ENCODE measurements around the gene TMEM30B. TPM values are rescaled to one million over a fixed set of nuclear protein-coding genes. Genes with fewer than 3 reads are reported as not detected.
A peak's percentile ranks its signal among the peaks of the same experiment; 100 is the strongest.

TMEM30B gene
- polyA plus RNA-seq, 1 donor = 36.6 TPM

- Histone ChIP-seq H3K4me1 (ENCODE audit: control insufficient read depth, insufficient read depth, low read length) (no peaks in the 10 kb centered on the region), H3K36me3 (ENCODE audit: control insufficient read depth, insufficient read depth, low read length) (no peaks in the 10 kb centered on the region), H3K4me3 (ENCODE audit: low read length) (no peak overlapping the region), H3K27me3 (ENCODE audit: control insufficient read depth, insufficient read depth, low read length) (no peaks in the 10 kb centered on the region), H3K27ac (ENCODE audit: low read length) (no peak overlapping the region), H3K9me3 (ENCODE audit: control insufficient read depth, low read depth, low read length) (peaks cover 6% of the 10 kb centered on the region)
- WGBS (ENCODE audit: insufficient coverage, low lambda C conversion rate) = no CpG with 5 or more reads among the region's 7 CpGs
- DNase-seq = no peak
Observed at GRCh38 chr14:61300754-61301153, 19.6 kb upstream of the TMEM30B start.

- WGBS (ENCODE audit: insufficient coverage, low lambda C conversion rate) = 47% methylated on average over 2 of the region's 2 CpGs
- no peak overlapping the region for H3K27ac ChIP-seq (ENCODE audit: low read length)
Observed at GRCh38 chr14:61300209-61300608, 19.1 kb upstream of the TMEM30B start.

GRCh38 chr14:61298824-61299223, 17.7 kb upstream of the TMEM30B start:
- WGBS (ENCODE audit: insufficient coverage, low lambda C conversion rate) = no CpG with 5 or more reads among the region's 3 CpGs
- DNase-seq = peak in 1 of 2 donors; percentile 66

More at GRCh38 chr14:61300209-61300608, 19.1 kb upstream of the TMEM30B start:
- DNase-seq = no peak
- H3K27me3 ChIP-seq (ENCODE audit: control insufficient read depth, insufficient read depth, low read length) = no peaks in the 10 kb centered on the region
- no peaks in the 10 kb centered on the region for H3K36me3 ChIP-seq (ENCODE audit: control insufficient read depth, insufficient read depth, low read length)
- H3K4me3 ChIP-seq (ENCODE audit: low read length) = no peak overlapping the region
- no peaks in the 10 kb centered on the region for H3K4me1 ChIP-seq (ENCODE audit: control insufficient read depth, insufficient read depth, low read length)
- peaks cover 6% of the 10 kb centered on the region for H3K9me3 ChIP-seq (ENCODE audit: control insufficient read depth, low read depth, low read length)

GRCh38 chr14:61297581-61297980, 16.4 kb upstream of the TMEM30B start:
- DNase-seq = no peak
- WGBS (ENCODE audit: insufficient coverage, low lambda C conversion rate) = 83% methylated on average over 1 of the region's 6 CpGs

More at GRCh38 chr14:61298824-61299223, 17.7 kb upstream of the TMEM30B start:
- H3K4me3 ChIP-seq (ENCODE audit: low read length) = no peak overlapping the region
- H3K9me3 ChIP-seq (ENCODE audit: control insufficient read depth, low read depth, low read length) = no peaks in the 10 kb centered on the region
- H3K36me3 ChIP-seq (ENCODE audit: control insufficient read depth, insufficient read depth, low read length) = no peaks in the 10 kb centered on the region
- H3K27ac ChIP-seq (ENCODE audit: low read length) = no peak overlapping the region
- H3K4me1 ChIP-seq (ENCODE audit: control insufficient read depth, insufficient read depth, low read length) = no peaks in the 10 kb centered on the region
- H3K27me3 ChIP-seq (ENCODE audit: control insufficient read depth, insufficient read depth, low read length) = no peaks in the 10 kb centered on the region

GRCh38 chr14:61296719-61297502, 15.8 kb upstream of the TMEM30B start:
- H3K4me1 ChIP-seq (ENCODE audit: control insufficient read depth, insufficient read depth, low read length) = no peaks in the 10 kb centered on the region
- H3K36me3 ChIP-seq (ENCODE audit: control insufficient read depth, insufficient read depth, low read length) = no peaks in the 10 kb centered on the region
- no peak overlapping the region for H3K4me3 ChIP-seq (ENCODE audit: low read length)
- H3K9me3 ChIP-seq (ENCODE audit: control insufficient read depth, low read depth, low read length) = no peaks in the 10 kb centered on the region
- WGBS (ENCODE audit: insufficient coverage, low lambda C conversion rate) = 0% methylated on average over 1 of the region's 2 CpGs
- DNase-seq = no peak
- no peak overlapping the region for H3K27ac ChIP-seq (ENCODE audit: low read length)
- no peaks in the 10 kb centered on the region for H3K27me3 ChIP-seq (ENCODE audit: control insufficient read depth, insufficient read depth, low read length)

More at GRCh38 chr14:61297581-61297980, 16.4 kb upstream of the TMEM30B start:
- Histone ChIP-seq H3K27ac (ENCODE audit: low read length) (no peak overlapping the region), H3K27me3 (ENCODE audit: control insufficient read depth, insufficient read depth, low read length) (no peaks in the 10 kb centered on the region), H3K4me1 (ENCODE audit: control insufficient read depth, insufficient read depth, low read length) (no peaks in the 10 kb centered on the region), H3K9me3 (ENCODE audit: control insufficient read depth, low read depth, low read length) (no peaks in the 10 kb centered on the region), H3K4me3 (ENCODE audit: low read length) (no peak overlapping the region), H3K36me3 (ENCODE audit: control insufficient read depth, insufficient read depth, low read length) (no peaks in the 10 kb centered on the region)

GRCh38 chr14:61296151-61296550, 15.0 kb upstream of the TMEM30B start:
- Histone ChIP-seq H3K27me3 (ENCODE audit: control insufficient read depth, insufficient read depth, low read length) (no peaks in the 10 kb centered on the region), H3K9me3 (ENCODE audit: control insufficient read depth, low read depth, low read length) (no peaks in the 10 kb centered on the region), H3K27ac (ENCODE audit: low read length) (no peak overlapping the region), H3K36me3 (ENCODE audit: control insufficient read depth, insufficient read depth, low read length) (no peaks in the 10 kb centered on the region), H3K4me1 (ENCODE audit: control insufficient read depth, insufficient read depth, low read length) (no peaks in the 10 kb centered on the region), H3K4me3 (ENCODE audit: low read length) (no peak overlapping the region)
- no peak for DNase-seq
- no CpG with 5 or more reads among the region's 3 CpGs for WGBS (ENCODE audit: insufficient coverage, low lambda C conversion rate)

- no CpG with 5 or more reads among the region's 1 CpG for WGBS (ENCODE audit: insufficient coverage, low lambda C conversion rate)
Observed at GRCh38 chr14:61290701-61291100, 9.6 kb upstream of the TMEM30B start.

GRCh38 chr14:61288720-61289119, 7.6 kb upstream of the TMEM30B start:
- Histone ChIP-seq H3K4me1 (ENCODE audit: control insufficient read depth, insufficient read depth, low read length) (peaks cover 5% of the 10 kb centered on the region), H3K27ac (ENCODE audit: low read length) (no peak overlapping the region), H3K27me3 (ENCODE audit: control insufficient read depth, insufficient read depth, low read length) (no peaks in the 10 kb centered on the region), H3K36me3 (ENCODE audit: control insufficient read depth, insufficient read depth, low read length) (no peaks in the 10 kb centered on the region), H3K4me3 (ENCODE audit: low read length) (no peak overlapping the region), H3K9me3 (ENCODE audit: control insufficient read depth, low read depth, low read length) (no peaks in the 10 kb centered on the region)
- WGBS (ENCODE audit: insufficient coverage, low lambda C conversion rate) = no CpG with 5 or more reads among the region's 3 CpGs
- no peak for DNase-seq

More at GRCh38 chr14:61290701-61291100, 9.6 kb upstream of the TMEM30B start:
- Histone ChIP-seq H3K4me3 (ENCODE audit: low read length) (no peak overlapping the region), H3K36me3 (ENCODE audit: control insufficient read depth, insufficient read depth, low read length) (no peaks in the 10 kb centered on the region), H3K9me3 (ENCODE audit: control insufficient read depth, low read depth, low read length) (no peaks in the 10 kb centered on the region), H3K27ac (ENCODE audit: low read length) (no peak overlapping the region), H3K27me3 (ENCODE audit: control insufficient read depth, insufficient read depth, low read length) (no peaks in the 10 kb centered on the region), H3K4me1 (ENCODE audit: control insufficient read depth, insufficient read depth, low read length) (no peaks in the 10 kb centered on the region)
- DNase-seq = no peak

- no peak overlapping the region for H3K27ac ChIP-seq (ENCODE audit: low read length)
- H3K9me3 ChIP-seq (ENCODE audit: control insufficient read depth, low read depth, low read length) = no peaks in the 10 kb centered on the region
- H3K4me3 ChIP-seq (ENCODE audit: low read length) = no peak overlapping the region
- H3K4me1 ChIP-seq (ENCODE audit: control insufficient read depth, insufficient read depth, low read length) = peaks cover 5% of the 10 kb centered on the region
- DNase-seq = no peak
- 100% methylated on average over 1 of the region's 4 CpGs for WGBS (ENCODE audit: insufficient coverage, low lambda C conversion rate)
- H3K36me3 ChIP-seq (ENCODE audit: control insufficient read depth, insufficient read depth, low read length) = no peaks in the 10 kb centered on the region
- H3K27me3 ChIP-seq (ENCODE audit: control insufficient read depth, insufficient read depth, low read length) = no peaks in the 10 kb centered on the region
Observed at GRCh38 chr14:61288228-61288627, 7.1 kb upstream of the TMEM30B start.

- Histone ChIP-seq H3K36me3 (ENCODE audit: control insufficient read depth, insufficient read depth, low read length) (no peaks in the 10 kb centered on the region), H3K27me3 (ENCODE audit: control insufficient read depth, insufficient read depth, low read length) (no peaks in the 10 kb centered on the region), H3K4me1 (ENCODE audit: control insufficient read depth, insufficient read depth, low read length) (peaks cover 5% of the 10 kb centered on the region), H3K27ac (ENCODE audit: low read length) (no peak overlapping the region), H3K9me3 (ENCODE audit: control insufficient read depth, low read depth, low read length) (no peaks in the 10 kb centered on the region), H3K4me3 (ENCODE audit: low read length) (no peak overlapping the region)
- WGBS (ENCODE audit: insufficient coverage, low lambda C conversion rate) = no CpG with 5 or more reads among the region's 7 CpGs
- no peak for DNase-seq
Observed at GRCh38 chr14:61287196-61287595, 6.1 kb upstream of the TMEM30B start.

- WGBS (ENCODE audit: insufficient coverage, low lambda C conversion rate) = 80% methylated on average over 1 of the region's 4 CpGs
- no peak overlapping the region for H3K4me3 ChIP-seq (ENCODE audit: low read length)
- H3K27me3 ChIP-seq (ENCODE audit: control insufficient read depth, insufficient read depth, low read length) = peaks cover 10% of the 10 kb centered on the region
- peaks cover 1% of the 10 kb centered on the region for H3K9me3 ChIP-seq (ENCODE audit: control insufficient read depth, low read depth, low read length)
- H3K36me3 ChIP-seq (ENCODE audit: control insufficient read depth, insufficient read depth, low read length) = no peaks in the 10 kb centered on the region
- DNase-seq = no peak
- no peak overlapping the region for H3K27ac ChIP-seq (ENCODE audit: low read length)
- peaks cover 5% of the 10 kb centered on the region for H3K4me1 ChIP-seq (ENCODE audit: control insufficient read depth, insufficient read depth, low read length)
Observed at GRCh38 chr14:61285364-61285763, 4.2 kb upstream of the TMEM30B start.
